Neutrophil (primary cell): ENCODE data around the gene WDFY3.

ENCODE experiments used
- H3K27ac ChIP-seq: fragments of 200-600 bp; sonication (generic); 2 replicates; pipeline ENCODE4 v1.5.1; 2016; ENCODE audit warnings: mild to moderate bottlenecking, moderate library complexity
- H3K27me3 ChIP-seq: fragments of 200-600 bp; sonication (generic); 2 replicates; pipeline ENCODE4 v1.6.0; 2016; ENCODE audit warnings: mild to moderate bottlenecking
- H3K36me3 ChIP-seq: fragments of 200-600 bp; sonication (generic); 2 replicates; pipeline ENCODE4 v1.5.1; 2017
- H3K4me1 ChIP-seq, 2 experiments: fragments of 200-600 bp in 1 of 2; sonication (generic) in 1 of 2; 1 replicate in 1 of 2; 2 replicates in 1 of 2; pipeline versions ENCODE4 v1.5.1 to v1.6.1; 2013 to 2016; ENCODE audit warnings: low read depth in 1 of 2, low read length in 1 of 2, mild to moderate bottlenecking in 1 of 2, moderate library complexity in 1 of 2; ENCODE audit not compliant: control insufficient read depth in 1 of 2, insufficient read depth in 1 of 2
- H3K4me3 ChIP-seq, 2 experiments: fragments of 200-600 bp in 1 of 2; sonication (generic) in 1 of 2; 1 replicate in 1 of 2; 2 replicates in 1 of 2; pipeline ENCODE4 v1.5.1; 2013 to 2016; ENCODE audit warnings: low read depth in 1 of 2, low read length in 1 of 2, mild to moderate bottlenecking in 1 of 2, moderate library complexity in 1 of 2
- H3K9me3 ChIP-seq: fragments of 200-600 bp; sonication (generic); 2 replicates; pipeline ENCODE4 v1.5.1; 2016
- CTCF ChIP-seq: fragments of 200-600 bp; sonication (generic); IDR thresholded peaks from 2 replicates; pipeline ENCODE4 v1.5.1; 2016; ENCODE audit warnings: antibody characterized with exemption

WDFY3 gene

GRCh38 chr4:84691800-84692199 is 274.7 kb downstream of the WDFY3 start:
- Histone ChIP-seq H3K4me3 (no peak overlapping the region), H3K4me1 (no peaks in the 10 kb centered on the region), H3K27ac (no peak overlapping the region), H3K9me3 (no peaks in the 10 kb centered on the region), H3K27me3 (no peaks in the 10 kb centered on the region), H3K36me3 (peaks cover 100% of the 10 kb centered on the region)
- no peak for TF ChIP-seq CTCF

- TF ChIP-seq CTCF: no peak
- peaks cover 100% of the 10 kb centered on the region for H3K36me3 ChIP-seq
- H3K4me3 ChIP-seq: no peak overlapping the region
- H3K9me3 ChIP-seq: no peaks in the 10 kb centered on the region
- H3K27ac ChIP-seq: no peak overlapping the region
- no peaks in the 10 kb centered on the region for H3K27me3 ChIP-seq
- no peaks in the 10 kb centered on the region for H3K4me1 ChIP-seq
Observed at GRCh38 chr4:84691170-84691691, 275.3 kb downstream of the WDFY3 start.

- Histone ChIP-seq H3K4me1 (no peaks in the 10 kb centered on the region), H3K9me3 (no peaks in the 10 kb centered on the region), H3K27ac (no peak overlapping the region), H3K4me3 (no peak overlapping the region), H3K36me3 (peaks cover 100% of the 10 kb centered on the region), H3K27me3 (no peaks in the 10 kb centered on the region)
- TF ChIP-seq CTCF: no peak
Observed at GRCh38 chr4:84690481-84690880, 276.0 kb downstream of the WDFY3 start.

GRCh38 chr4:84689197-84689596 is 277.3 kb downstream of the WDFY3 start:
- Histone ChIP-seq H3K27ac (no peak overlapping the region), H3K36me3 (peaks cover 100% of the 10 kb centered on the region), H3K4me3 (no peak overlapping the region)

GRCh38 chr4:84688605-84689004 is 277.9 kb downstream of the WDFY3 start:
- Histone ChIP-seq H3K27ac (no peak overlapping the region), H3K27me3 (no peaks in the 10 kb centered on the region), H3K4me1 (no peaks in the 10 kb centered on the region), H3K36me3 (peaks cover 100% of the 10 kb centered on the region), H3K9me3 (no peaks in the 10 kb centered on the region), H3K4me3 (no peak overlapping the region)
- no peak for TF ChIP-seq CTCF

More at GRCh38 chr4:84689197-84689596, 277.3 kb downstream of the WDFY3 start:
- no peaks in the 10 kb centered on the region for H3K4me1 ChIP-seq
- no peaks in the 10 kb centered on the region for H3K9me3 ChIP-seq
- no peaks in the 10 kb centered on the region for H3K27me3 ChIP-seq
- no peak for TF ChIP-seq CTCF

GRCh38 chr4:84685105-84685504 is 281.4 kb downstream of the WDFY3 start:
- no peak overlapping the region for H3K4me3 ChIP-seq
- H3K27me3 ChIP-seq: no peaks in the 10 kb centered on the region
- H3K4me1 ChIP-seq: no peaks in the 10 kb centered on the region
- H3K36me3 ChIP-seq: peaks cover 100% of the 10 kb centered on the region
- H3K27ac ChIP-seq: no peak overlapping the region
- no peaks in the 10 kb centered on the region for H3K9me3 ChIP-seq
- no peak for TF ChIP-seq CTCF
